Measurements from ENCODE around the gene SLC5A10. TPM values are rescaled to one million over a fixed set of nuclear protein-coding genes. Genes with fewer than 3 reads are reported as not detected.

The SLC5A10 gene
- total RNA-seq, 6 experiments from 2014 or later = 0.07 to 0.14 TPM; not detected in 4

DNA sequence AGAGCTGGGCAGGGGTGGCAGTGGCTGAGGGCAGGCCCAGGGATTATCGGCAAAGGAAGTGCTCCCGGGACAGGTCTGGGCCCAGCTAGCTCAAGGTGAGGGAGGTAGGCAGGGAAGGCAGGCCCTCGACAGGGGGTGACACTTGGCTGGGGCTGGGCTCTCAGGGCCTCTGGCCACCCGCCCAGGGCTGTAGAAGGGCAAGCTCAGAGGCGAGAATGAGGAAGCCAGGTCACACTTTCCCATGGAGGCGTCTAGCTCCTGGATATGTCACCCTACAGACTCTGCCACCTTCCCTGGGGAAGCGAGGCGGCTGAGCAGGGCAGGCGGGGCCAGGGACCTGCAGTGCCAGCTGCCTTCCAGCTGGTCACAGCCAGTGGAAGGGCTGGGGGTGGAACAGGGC lies 33.5 kb downstream of the SLC5A10 start:
- TF ChIP-seq, protein P1, sequence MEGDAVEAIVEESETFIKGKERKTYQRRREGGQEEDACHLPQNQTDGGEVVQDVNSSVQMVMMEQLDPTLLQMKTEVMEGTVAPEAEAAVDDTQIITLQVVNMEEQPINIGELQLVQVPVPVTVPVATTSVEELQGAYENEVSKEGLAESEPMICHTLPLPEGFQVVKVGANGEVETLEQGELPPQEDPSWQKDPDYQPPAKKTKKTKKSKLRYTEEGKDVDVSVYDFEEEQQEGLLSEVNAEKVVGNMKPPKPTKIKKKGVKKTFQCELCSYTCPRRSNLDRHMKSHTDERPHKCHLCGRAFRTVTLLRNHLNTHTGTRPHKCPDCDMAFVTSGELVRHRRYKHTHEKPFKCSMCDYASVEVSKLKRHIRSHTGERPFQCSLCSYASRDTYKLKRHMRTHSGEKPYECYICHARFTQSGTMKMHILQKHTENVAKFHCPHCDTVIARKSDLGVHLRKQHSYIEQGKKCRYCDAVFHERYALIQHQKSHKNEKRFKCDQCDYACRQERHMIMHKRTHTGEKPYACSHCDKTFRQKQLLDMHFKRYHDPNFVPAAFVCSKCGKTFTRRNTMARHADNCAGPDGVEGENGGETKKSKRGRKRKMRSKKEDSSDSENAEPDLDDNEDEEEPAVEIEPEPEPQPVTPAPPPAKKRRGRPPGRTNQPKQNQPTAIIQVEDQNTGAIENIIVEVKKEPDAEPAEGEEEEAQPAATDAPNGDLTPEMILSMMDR (IDR thresholded peaks at IDR 0.05) = no peak
- TF ChIP-seq POLR2A (IDR thresholded peaks at IDR 0.05) = no peak
- peaks cover 0 to 6% (median 0%) of the 10 kb centered on the region in 4 donors for H3K36me3 ChIP-seq
- H3K4me1 ChIP-seq = peaks cover 0 to 64% (median 19%) of the 10 kb centered on the region in 4 donors
- H3K9me3 ChIP-seq = no peaks in the 10 kb centered on the region
- ATAC-seq (no peak), DNase-seq (no peak)
- no peak overlapping the region for H3K4me3 ChIP-seq
- no peaks in the 10 kb centered on the region for H3K27me3 ChIP-seq
- no peak overlapping the region for H3K27ac ChIP-seq
- no CpG with 5 or more reads among the region's 9 CpGs for WGBS (ENCODE audit: insufficient coverage, low coverage, low lambda C conversion rate, missing lambda C conversion rate)
- intact Hi-C loops (cut with DNase I) = no loop called here

DNA sequence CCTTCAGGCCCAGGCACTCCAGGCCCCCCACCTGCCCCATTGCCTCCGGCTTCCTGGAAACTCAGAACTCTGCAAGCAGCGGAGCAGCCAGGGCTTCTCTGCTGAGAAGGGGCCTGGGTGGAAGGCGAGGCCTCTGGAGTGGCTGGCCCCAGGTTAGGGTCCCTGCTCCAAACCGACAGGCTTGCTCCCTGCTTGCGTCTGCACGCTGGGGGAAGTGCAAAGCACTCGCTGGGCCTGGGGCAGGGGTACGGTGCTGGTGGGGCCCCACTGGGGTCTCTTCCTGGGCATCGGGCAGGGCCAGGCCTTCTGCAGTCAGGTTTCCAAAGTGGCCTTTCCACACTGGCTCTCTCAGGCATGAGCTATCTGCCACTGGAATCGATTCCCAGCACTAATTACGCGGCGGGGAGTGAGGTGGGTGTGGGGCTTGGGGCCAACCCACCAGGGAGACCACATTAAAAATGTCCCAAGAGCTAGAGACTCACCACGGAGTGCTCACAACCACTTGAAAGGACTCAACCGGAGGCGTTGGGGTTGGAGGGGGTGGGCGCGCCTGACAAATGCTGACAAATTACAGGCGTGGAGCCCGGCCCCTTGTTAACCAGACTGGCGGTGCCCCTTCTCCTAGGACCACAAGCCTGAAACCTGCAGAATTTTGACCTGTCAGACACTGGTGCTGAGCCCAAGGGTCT lies 34.7 kb downstream of the SLC5A10 start:
- peaks cover 0 to 63% (median 17%) of the 10 kb centered on the region in 4 donors for H3K4me1 ChIP-seq

DNA sequence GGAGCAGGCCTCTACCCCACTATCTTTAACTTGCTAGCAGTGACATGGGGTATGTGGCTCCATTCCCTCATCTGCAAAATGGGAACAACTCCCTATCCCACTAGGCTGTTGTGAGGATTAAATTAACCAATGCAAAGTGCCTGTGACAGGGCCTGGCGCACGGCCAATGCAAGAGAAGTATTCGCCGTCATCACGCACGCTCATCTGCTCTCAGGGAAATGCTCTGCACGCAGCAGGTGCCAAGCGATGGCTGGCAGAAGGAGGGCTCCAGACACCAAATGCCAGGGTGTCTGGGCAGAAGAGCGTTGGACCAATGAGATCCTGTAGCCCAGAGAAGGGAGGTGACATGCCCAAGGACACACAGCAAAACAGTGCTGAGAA lies 35.3 kb downstream of the SLC5A10 start:
- Histone ChIP-seq H3K9me3 (no peaks in the 10 kb centered on the region), H3K4me3 (no peak overlapping the region), H3K36me3 (peaks cover 0 to 6% (median 0%) of the 10 kb centered on the region in 4 donors), H3K27me3 (no peaks in the 10 kb centered on the region), H3K27ac (peak overlapping the region in 2 of 3 donors; percentile 34 to 81), H3K4me1 (peaks cover 0 to 57% (median 14%) of the 10 kb centered on the region in 4 donors)
- intact Hi-C loops (cut with DNase I) = no loop called here
- no peak for TF ChIP-seq POLR2A (IDR thresholded peaks at IDR 0.05)
- TF ChIP-seq, protein P1 (IDR thresholded peaks at IDR 0.05) = no peak
- no peak for DNase-seq
- ATAC-seq = no peak
- no CpG with 5 or more reads among the region's 9 CpGs for WGBS (ENCODE audit: insufficient coverage, low coverage, low lambda C conversion rate, missing lambda C conversion rate)

More for the DNA sequence above, 34.7 kb downstream of the SLC5A10 start:
- WGBS (ENCODE audit: insufficient coverage, low coverage, low lambda C conversion rate, missing lambda C conversion rate) = 70% methylated on average over 2 of the region's 21 CpGs
- no peaks in the 10 kb centered on the region for H3K9me3 ChIP-seq
- DNase-seq = no peak
- no peak overlapping the region for H3K27ac ChIP-seq
- intact Hi-C loops (cut with DNase I) = no loop called here
- no peak for ATAC-seq
- TF ChIP-seq, protein P1 (IDR thresholded peaks at IDR 0.05) = no peak
- TF ChIP-seq POLR2A (IDR thresholded peaks at IDR 0.05) = no peak
- no peaks in the 10 kb centered on the region for H3K27me3 ChIP-seq
- H3K36me3 ChIP-seq = peaks cover 0 to 6% (median 0%) of the 10 kb centered on the region in 4 donors
- H3K4me3 ChIP-seq = no peak overlapping the region

DNA sequence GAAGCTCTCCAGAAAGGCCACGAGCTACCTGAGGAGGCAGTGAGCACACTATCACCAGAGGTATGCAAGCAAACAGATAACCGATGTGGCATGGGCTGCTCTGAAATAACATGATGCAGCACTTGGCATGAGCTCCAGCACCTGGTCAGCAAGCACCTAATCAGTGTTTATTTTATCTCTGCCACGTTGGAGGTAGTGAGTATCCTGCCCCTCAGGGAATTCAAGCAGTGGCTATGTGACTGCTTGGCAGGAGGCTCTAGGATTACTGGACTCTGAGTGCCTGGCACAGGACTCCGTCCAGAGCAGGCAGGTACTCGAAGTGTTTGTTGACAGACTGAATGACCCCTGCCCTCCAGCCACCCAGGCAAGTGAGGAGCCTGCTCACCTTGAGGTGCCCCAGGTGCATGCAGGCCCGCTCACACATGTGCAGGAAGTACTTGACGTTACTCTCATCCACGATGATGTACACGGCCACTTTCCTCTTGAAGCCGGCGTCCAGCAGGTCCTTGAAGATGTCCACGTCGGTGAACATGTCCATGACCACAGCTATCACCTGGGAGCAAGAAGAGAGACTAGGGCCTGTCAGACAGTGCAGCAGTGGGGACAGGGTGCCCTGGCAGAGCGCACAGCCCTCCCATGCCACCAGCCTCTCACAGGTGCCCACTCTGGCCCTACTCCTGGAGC lies 36.0 kb downstream of the SLC5A10 start:
- Histone ChIP-seq H3K4me3 (no peak overlapping the region), H3K27ac (peak overlapping the region; percentile 43 to 81 (median 56)), H3K27me3 (no peaks in the 10 kb centered on the region), H3K4me1 (peaks cover 0 to 51% (median 13%) of the 10 kb centered on the region in 4 donors), H3K9me3 (no peaks in the 10 kb centered on the region), H3K36me3 (peaks cover 0 to 6% (median 0%) of the 10 kb centered on the region in 4 donors)
- WGBS (ENCODE audit: insufficient coverage, low coverage, low lambda C conversion rate, missing lambda C conversion rate) = 16% methylated on average over 7 of the region's 14 CpGs
- ATAC-seq (peak; percentile 68 to 78 (median 77)), DNase-seq (peak; percentile 77 to 91 (median 87))
- intact Hi-C loops (cut with DNase I) = no loop called here
- TF ChIP-seq POLR2A (IDR thresholded peaks at IDR 0.05) = peak; percentile 62
- TF ChIP-seq, protein P1 (IDR thresholded peaks at IDR 0.05) = no peak
